Measurements from ENCODE around the gene CLDN20.

CLDN20 gene

GRCh38 chr6:155314773-155315515 lies 51.1 kb downstream of the CLDN20 start:
- Histone ChIP-seq H3K18ac (ENCODE audit: low read length) (peak overlapping the region; percentile 65), H3K56ac (ENCODE audit: low read length) (peak overlapping the region; percentile 96), H3K36me3 (ENCODE audit: control insufficient read depth, insufficient read depth, low read length) (no peaks in the 10 kb centered on the region), H3K4me1 (ENCODE audit: control insufficient read depth, low read depth, low read length) (no peaks in the 10 kb centered on the region), H3K4me3 (ENCODE audit: low read length) (peak overlapping the region; percentile 70), H3K4me2 (ENCODE audit: low read length) (peak overlapping the region; percentile 99), H2BK15ac (replicated peaks; ENCODE audit: low read depth) (no peak overlapping the region), H3K79me1 (ENCODE audit: low read length) (peaks cover 5% of the 10 kb centered on the region), H3K27me3 (ENCODE audit: insufficient read depth, low read length, poor library complexity) (no peaks in the 10 kb centered on the region), H4K5ac (ENCODE audit: low read length) (no peak overlapping the region), H3K4ac (ENCODE audit: low read depth, low read length) (no peak overlapping the region), H2BK120ac (ENCODE audit: low read depth, low read length) (no peak overlapping the region), H3K79me2 (ENCODE audit: control insufficient read depth, insufficient read depth, low read length) (peaks cover 7% of the 10 kb centered on the region), H2AK5ac (ENCODE audit: low read length) (no peak overlapping the region), H4K8ac (ENCODE audit: low read depth, low read length) (peak overlapping the region; percentile 67), H3K27ac (ENCODE audit: low read depth, low read length) (peak overlapping the region; percentile 69), H2BK5ac (ENCODE audit: low read length) (peak overlapping the region; percentile 40), H3K9ac (ENCODE audit: low read length) (peak overlapping the region; percentile 91), H3K23ac (ENCODE audit: low read length) (peak overlapping the region; percentile 74)
- no peak for DNase-seq
- WGBS (ENCODE audit: extremely low coverage, insufficient coverage, low lambda C conversion rate): no CpG with 5 or more reads among the region's 20 CpGs

- no peak overlapping the region for H2BK120ac ChIP-seq (ENCODE audit: low read depth, low read length)
- no peak overlapping the region for H3K9ac ChIP-seq (ENCODE audit: low read length)
- H3K79me2 ChIP-seq (ENCODE audit: control insufficient read depth, insufficient read depth, low read length): peaks cover 7% of the 10 kb centered on the region
- no peak overlapping the region for H2BK15ac ChIP-seq (replicated peaks; ENCODE audit: low read depth)
- H3K23ac ChIP-seq (ENCODE audit: low read length): no peak overlapping the region
- H3K27ac ChIP-seq (ENCODE audit: low read depth, low read length): no peak overlapping the region
- H3K18ac ChIP-seq (ENCODE audit: low read length): no peak overlapping the region
- H3K4ac ChIP-seq (ENCODE audit: low read depth, low read length): no peak overlapping the region
- no CpG with 5 or more reads among the region's 3 CpGs for WGBS (ENCODE audit: extremely low coverage, insufficient coverage, low lambda C conversion rate)
- no peaks in the 10 kb centered on the region for H3K4me1 ChIP-seq (ENCODE audit: control insufficient read depth, low read depth, low read length)
- no peak overlapping the region for H2BK5ac ChIP-seq (ENCODE audit: low read length)
- no peak overlapping the region for H3K56ac ChIP-seq (ENCODE audit: low read length)
- no peak overlapping the region for H3K4me2 ChIP-seq (ENCODE audit: low read length)
- no peak for DNase-seq
- no peak overlapping the region for H3K4me3 ChIP-seq (ENCODE audit: low read length)
- H3K79me1 ChIP-seq (ENCODE audit: low read length): peaks cover 5% of the 10 kb centered on the region
- no peaks in the 10 kb centered on the region for H3K27me3 ChIP-seq (ENCODE audit: insufficient read depth, low read length, poor library complexity)
- no peak overlapping the region for H4K5ac ChIP-seq (ENCODE audit: low read length)
- no peak overlapping the region for H4K8ac ChIP-seq (ENCODE audit: low read depth, low read length)
- no peaks in the 10 kb centered on the region for H3K36me3 ChIP-seq (ENCODE audit: control insufficient read depth, insufficient read depth, low read length)
- H2AK5ac ChIP-seq (ENCODE audit: low read length): no peak overlapping the region
Observed at GRCh38 chr6:155315516-155315871, 51.7 kb downstream of the CLDN20 start.

GRCh38 chr6:155316419-155316818 lies 52.6 kb downstream of the CLDN20 start:
- Histone ChIP-seq H3K4ac (ENCODE audit: low read depth, low read length) (no peak overlapping the region), H3K79me1 (ENCODE audit: low read length) (peaks cover 5% of the 10 kb centered on the region), H3K4me3 (ENCODE audit: low read length) (no peak overlapping the region), H3K36me3 (ENCODE audit: control insufficient read depth, insufficient read depth, low read length) (no peaks in the 10 kb centered on the region), H3K18ac (ENCODE audit: low read length) (no peak overlapping the region), H3K56ac (ENCODE audit: low read length) (peak overlapping the region; percentile 65), H3K23ac (ENCODE audit: low read length) (no peak overlapping the region), H4K5ac (ENCODE audit: low read length) (no peak overlapping the region), H3K9ac (ENCODE audit: low read length) (no peak overlapping the region), H3K4me2 (ENCODE audit: low read length) (no peak overlapping the region), H2AK5ac (ENCODE audit: low read length) (no peak overlapping the region), H2BK15ac (replicated peaks; ENCODE audit: low read depth) (no peak overlapping the region), H4K8ac (ENCODE audit: low read depth, low read length) (no peak overlapping the region), H3K79me2 (ENCODE audit: control insufficient read depth, insufficient read depth, low read length) (peaks cover 7% of the 10 kb centered on the region), H3K4me1 (ENCODE audit: control insufficient read depth, low read depth, low read length) (no peaks in the 10 kb centered on the region), H3K27ac (ENCODE audit: low read depth, low read length) (no peak overlapping the region), H2BK5ac (ENCODE audit: low read length) (no peak overlapping the region), H2BK120ac (ENCODE audit: low read depth, low read length) (no peak overlapping the region), H3K27me3 (ENCODE audit: insufficient read depth, low read length, poor library complexity) (no peaks in the 10 kb centered on the region)
- WGBS (ENCODE audit: extremely low coverage, insufficient coverage, low lambda C conversion rate): no CpG with 5 or more reads among the region's 1 CpG
- DNase-seq: no peak

GRCh38 chr6:155317186-155317585 lies 53.4 kb downstream of the CLDN20 start:
- Histone ChIP-seq H3K56ac (ENCODE audit: low read length) (no peak overlapping the region), H3K4me1 (ENCODE audit: control insufficient read depth, low read depth, low read length) (no peaks in the 10 kb centered on the region), H4K8ac (ENCODE audit: low read depth, low read length) (no peak overlapping the region), H3K4ac (ENCODE audit: low read depth, low read length) (no peak overlapping the region), H3K79me1 (ENCODE audit: low read length) (peaks cover 5% of the 10 kb centered on the region), H3K23ac (ENCODE audit: low read length) (no peak overlapping the region), H2BK15ac (replicated peaks; ENCODE audit: low read depth) (no peak overlapping the region), H3K18ac (ENCODE audit: low read length) (no peak overlapping the region), H2BK5ac (ENCODE audit: low read length) (no peak overlapping the region), H2BK120ac (ENCODE audit: low read depth, low read length) (no peak overlapping the region), H4K5ac (ENCODE audit: low read length) (no peak overlapping the region), H3K36me3 (ENCODE audit: control insufficient read depth, insufficient read depth, low read length) (no peaks in the 10 kb centered on the region), H3K27me3 (ENCODE audit: insufficient read depth, low read length, poor library complexity) (no peaks in the 10 kb centered on the region), H3K9ac (ENCODE audit: low read length) (no peak overlapping the region), H3K4me3 (ENCODE audit: low read length) (no peak overlapping the region), H2AK5ac (ENCODE audit: low read length) (no peak overlapping the region), H3K79me2 (ENCODE audit: control insufficient read depth, insufficient read depth, low read length) (peaks cover 7% of the 10 kb centered on the region), H3K27ac (ENCODE audit: low read depth, low read length) (no peak overlapping the region), H3K4me2 (ENCODE audit: low read length) (no peak overlapping the region)
- WGBS (ENCODE audit: extremely low coverage, insufficient coverage, low lambda C conversion rate): no CpG with 5 or more reads among the region's 1 CpG
- no peak for DNase-seq

GRCh38 chr6:155319902-155320301 lies 56.1 kb downstream of the CLDN20 start:
- Histone ChIP-seq H3K4me3 (ENCODE audit: low read length) (no peak overlapping the region), H4K5ac (ENCODE audit: low read length) (no peak overlapping the region), H3K23ac (ENCODE audit: low read length) (no peak overlapping the region), H3K18ac (ENCODE audit: low read length) (no peak overlapping the region), H3K79me1 (ENCODE audit: low read length) (no peaks in the 10 kb centered on the region), H3K4me1 (ENCODE audit: control insufficient read depth, low read depth, low read length) (no peaks in the 10 kb centered on the region), H3K4me2 (ENCODE audit: low read length) (no peak overlapping the region), H2AK5ac (ENCODE audit: low read length) (no peak overlapping the region), H3K27ac (ENCODE audit: low read depth, low read length) (no peak overlapping the region), H3K36me3 (ENCODE audit: control insufficient read depth, insufficient read depth, low read length) (no peaks in the 10 kb centered on the region), H3K79me2 (ENCODE audit: control insufficient read depth, insufficient read depth, low read length) (no peaks in the 10 kb centered on the region), H2BK15ac (replicated peaks; ENCODE audit: low read depth) (no peak overlapping the region), H3K4ac (ENCODE audit: low read depth, low read length) (no peak overlapping the region), H3K56ac (ENCODE audit: low read length) (no peak overlapping the region), H3K27me3 (ENCODE audit: insufficient read depth, low read length, poor library complexity) (no peaks in the 10 kb centered on the region), H4K8ac (ENCODE audit: low read depth, low read length) (no peak overlapping the region), H2BK5ac (ENCODE audit: low read length) (no peak overlapping the region), H3K9ac (ENCODE audit: low read length) (no peak overlapping the region), H2BK120ac (ENCODE audit: low read depth, low read length) (no peak overlapping the region)
- DNase-seq: no peak
- WGBS (ENCODE audit: extremely low coverage, insufficient coverage, low lambda C conversion rate): no CpG with 5 or more reads among the region's 4 CpGs

GRCh38 chr6:155324172-155324571 lies 60.4 kb downstream of the CLDN20 start:
- H4K5ac ChIP-seq (ENCODE audit: low read length): no peak overlapping the region
- no peak overlapping the region for H3K4ac ChIP-seq (ENCODE audit: low read depth, low read length)
- H2BK120ac ChIP-seq (ENCODE audit: low read depth, low read length): no peak overlapping the region
- H3K36me3 ChIP-seq (ENCODE audit: control insufficient read depth, insufficient read depth, low read length): no peaks in the 10 kb centered on the region
- H3K27me3 ChIP-seq (ENCODE audit: insufficient read depth, low read length, poor library complexity): no peaks in the 10 kb centered on the region
- no peak overlapping the region for H2BK15ac ChIP-seq (replicated peaks; ENCODE audit: low read depth)
- no peak overlapping the region for H3K23ac ChIP-seq (ENCODE audit: low read length)
- no peak overlapping the region for H2AK5ac ChIP-seq (ENCODE audit: low read length)
- H3K79me2 ChIP-seq (ENCODE audit: control insufficient read depth, insufficient read depth, low read length): no peaks in the 10 kb centered on the region
- H3K18ac ChIP-seq (ENCODE audit: low read length): no peak overlapping the region
- peaks cover 2% of the 10 kb centered on the region for H3K4me1 ChIP-seq (ENCODE audit: control insufficient read depth, low read depth, low read length)
- no peak overlapping the region for H3K27ac ChIP-seq (ENCODE audit: low read depth, low read length)
- no peak overlapping the region for H4K8ac ChIP-seq (ENCODE audit: low read depth, low read length)
- no peaks in the 10 kb centered on the region for H3K79me1 ChIP-seq (ENCODE audit: low read length)
- H2BK5ac ChIP-seq (ENCODE audit: low read length): no peak overlapping the region
- no peak overlapping the region for H3K9ac ChIP-seq (ENCODE audit: low read length)
- no peak overlapping the region for H3K4me2 ChIP-seq (ENCODE audit: low read length)
- no peak for DNase-seq
- H3K4me3 ChIP-seq (ENCODE audit: low read length): no peak overlapping the region
- H3K56ac ChIP-seq (ENCODE audit: low read length): no peak overlapping the region
- no CpG with 5 or more reads among the region's 2 CpGs for WGBS (ENCODE audit: extremely low coverage, insufficient coverage, low lambda C conversion rate)
